ENCODE measurements around the gene XCR1. TPM values are rescaled to one million over a fixed set of nuclear protein-coding genes. Genes with fewer than 3 reads are reported as not detected.

XCR1 gene
- total RNA-seq, 1 experiment from 2014 or later = 0.02 TPM

DNA sequence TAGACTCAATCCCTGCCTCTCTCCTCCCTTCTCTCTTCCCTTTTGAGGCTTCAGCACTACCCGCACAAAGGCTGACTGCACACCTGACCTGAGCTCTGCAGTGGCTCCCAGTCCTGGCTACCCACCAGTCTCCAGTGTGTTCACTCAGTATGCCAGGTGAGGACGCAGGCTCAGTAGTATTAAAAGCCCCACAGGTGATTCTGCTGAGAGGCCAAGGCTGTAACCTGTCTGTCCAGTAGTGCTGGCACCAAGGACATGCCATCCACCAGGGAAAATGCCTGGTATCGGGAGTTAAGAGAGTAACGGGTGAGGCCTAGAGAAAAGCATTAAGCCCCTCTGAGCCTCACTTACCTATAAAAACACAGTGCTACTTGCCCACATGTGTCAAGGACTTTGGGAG, 52.6 kb downstream of the XCR1 start:
- ATAC-seq (no peak), DNase-seq (ENCODE audit: low spot score) (no peak)
- Mint-ChIP-seq H3K36me3 (peaks cover 48% of the 10 kb centered on the region), H3K27ac (no peak overlapping the region), H3K4me1 (no peaks in the 10 kb centered on the region), H3K4me3 (no peak overlapping the region), H3K9me3 (no peaks in the 10 kb centered on the region), H3K27me3 (ENCODE audit: low read depth) (no peaks in the 10 kb centered on the region)
- TF ChIP-seq NFATC4 (CRISPR knock-in tag; IDR thresholded peaks at IDR 0.05) (no peak), TP53 (CRISPR knock-in tag; IDR thresholded peaks at IDR 0.05) (no peak), NFYB (CRISPR knock-in tag; conservative IDR thresholded peaks at IDR 0.05; ENCODE audit: low read depth) (no peak), ZNF396 (CRISPR knock-in tag; IDR thresholded peaks at IDR 0.05; ENCODE audit: borderline replicate concordance) (no peak), FOXJ3 (CRISPR knock-in tag; IDR thresholded peaks at IDR 0.05; ENCODE audit: borderline replicate concordance) (no peak)
- ChIA-PET CTCF (no interaction called here), POLR2A (no interaction called here)

GRCh38 chr3:45972534-45973402, 54.5 kb downstream of the XCR1 start:
- no peak overlapping the region for H3K4me3 Mint-ChIP-seq
- H3K36me3 Mint-ChIP-seq = peaks cover 45% of the 10 kb centered on the region
- no peak overlapping the region for H3K27ac Mint-ChIP-seq
- DNase-seq (ENCODE audit: low spot score) (no peak), ATAC-seq (no peak)
- POLR2A ChIA-PET = no interaction called here
- H3K9me3 Mint-ChIP-seq = no peaks in the 10 kb centered on the region
- H3K4me1 Mint-ChIP-seq = no peaks in the 10 kb centered on the region
- CTCF ChIA-PET = interaction anchor here (1.8 kb wide), 1 partner anchor 106 kb away, joined by 5 read pairs; no protein-coding TSS in a partner anchor
- TF ChIP-seq, protein P1, sequence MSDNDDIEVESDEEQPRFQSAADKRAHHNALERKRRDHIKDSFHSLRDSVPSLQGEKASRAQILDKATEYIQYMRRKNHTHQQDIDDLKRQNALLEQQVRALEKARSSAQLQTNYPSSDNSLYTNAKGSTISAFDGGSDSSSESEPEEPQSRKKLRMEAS (CRISPR knock-in tag; IDR thresholded peaks at IDR 0.05) = no peak
- TF ChIP-seq, protein P2, sequence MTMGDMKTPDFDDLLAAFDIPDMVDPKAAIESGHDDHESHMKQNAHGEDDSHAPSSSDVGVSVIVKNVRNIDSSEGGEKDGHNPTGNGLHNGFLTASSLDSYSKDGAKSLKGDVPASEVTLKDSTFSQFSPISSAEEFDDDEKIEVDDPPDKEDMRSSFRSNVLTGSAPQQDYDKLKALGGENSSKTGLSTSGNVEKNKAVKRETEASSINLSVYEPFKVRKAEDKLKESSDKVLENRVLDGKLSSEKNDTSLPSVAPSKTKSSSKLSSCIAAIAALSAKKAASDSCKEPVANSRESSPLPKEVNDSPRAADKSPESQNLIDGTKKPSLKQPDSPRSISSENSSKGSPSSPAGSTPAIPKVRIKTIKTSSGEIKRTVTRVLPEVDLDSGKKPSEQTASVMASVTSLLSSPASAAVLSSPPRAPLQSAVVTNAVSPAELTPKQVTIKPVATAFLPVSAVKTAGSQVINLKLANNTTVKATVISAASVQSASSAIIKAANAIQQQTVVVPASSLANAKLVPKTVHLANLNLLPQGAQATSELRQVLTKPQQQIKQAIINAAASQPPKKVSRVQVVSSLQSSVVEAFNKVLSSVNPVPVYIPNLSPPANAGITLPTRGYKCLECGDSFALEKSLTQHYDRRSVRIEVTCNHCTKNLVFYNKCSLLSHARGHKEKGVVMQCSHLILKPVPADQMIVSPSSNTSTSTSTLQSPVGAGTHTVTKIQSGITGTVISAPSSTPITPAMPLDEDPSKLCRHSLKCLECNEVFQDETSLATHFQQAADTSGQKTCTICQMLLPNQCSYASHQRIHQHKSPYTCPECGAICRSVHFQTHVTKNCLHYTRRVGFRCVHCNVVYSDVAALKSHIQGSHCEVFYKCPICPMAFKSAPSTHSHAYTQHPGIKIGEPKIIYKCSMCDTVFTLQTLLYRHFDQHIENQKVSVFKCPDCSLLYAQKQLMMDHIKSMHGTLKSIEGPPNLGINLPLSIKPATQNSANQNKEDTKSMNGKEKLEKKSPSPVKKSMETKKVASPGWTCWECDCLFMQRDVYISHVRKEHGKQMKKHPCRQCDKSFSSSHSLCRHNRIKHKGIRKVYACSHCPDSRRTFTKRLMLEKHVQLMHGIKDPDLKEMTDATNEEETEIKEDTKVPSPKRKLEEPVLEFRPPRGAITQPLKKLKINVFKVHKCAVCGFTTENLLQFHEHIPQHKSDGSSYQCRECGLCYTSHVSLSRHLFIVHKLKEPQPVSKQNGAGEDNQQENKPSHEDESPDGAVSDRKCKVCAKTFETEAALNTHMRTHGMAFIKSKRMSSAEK (CRISPR knock-in tag; IDR thresholded peaks at IDR 0.05; ENCODE audit: borderline replicate concordance) = no peak
- TF ChIP-seq ZNF138 (CRISPR knock-in tag; conservative IDR thresholded peaks at IDR 0.05) (no peak), NFATC4 (CRISPR knock-in tag; IDR thresholded peaks at IDR 0.05) (no peak), ZNF232 (CRISPR knock-in tag; IDR thresholded peaks at IDR 0.05) (no peak), FOXP1 (CRISPR knock-in tag; IDR thresholded peaks at IDR 0.05; ENCODE audit: borderline replicate concordance) (no peak), SP1 (CRISPR knock-in tag; conservative IDR thresholded peaks at IDR 0.05) (no peak)
- TF ChIP-seq, protein P3, sequence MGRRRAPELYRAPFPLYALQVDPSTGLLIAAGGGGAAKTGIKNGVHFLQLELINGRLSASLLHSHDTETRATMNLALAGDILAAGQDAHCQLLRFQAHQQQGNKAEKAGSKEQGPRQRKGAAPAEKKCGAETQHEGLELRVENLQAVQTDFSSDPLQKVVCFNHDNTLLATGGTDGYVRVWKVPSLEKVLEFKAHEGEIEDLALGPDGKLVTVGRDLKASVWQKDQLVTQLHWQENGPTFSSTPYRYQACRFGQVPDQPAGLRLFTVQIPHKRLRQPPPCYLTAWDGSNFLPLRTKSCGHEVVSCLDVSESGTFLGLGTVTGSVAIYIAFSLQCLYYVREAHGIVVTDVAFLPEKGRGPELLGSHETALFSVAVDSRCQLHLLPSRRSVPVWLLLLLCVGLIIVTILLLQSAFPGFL (CRISPR knock-in tag; IDR thresholded peaks at IDR 0.05; ENCODE audit: borderline replicate concordance) = no peak
- TF ChIP-seq, protein P4, sequence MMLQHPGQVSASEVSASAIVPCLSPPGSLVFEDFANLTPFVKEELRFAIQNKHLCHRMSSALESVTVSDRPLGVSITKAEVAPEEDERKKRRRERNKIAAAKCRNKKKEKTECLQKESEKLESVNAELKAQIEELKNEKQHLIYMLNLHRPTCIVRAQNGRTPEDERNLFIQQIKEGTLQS (CRISPR knock-in tag; conservative IDR thresholded peaks at IDR 0.05) = no peak
- no peaks in the 10 kb centered on the region for H3K27me3 Mint-ChIP-seq (ENCODE audit: low read depth)

DNA sequence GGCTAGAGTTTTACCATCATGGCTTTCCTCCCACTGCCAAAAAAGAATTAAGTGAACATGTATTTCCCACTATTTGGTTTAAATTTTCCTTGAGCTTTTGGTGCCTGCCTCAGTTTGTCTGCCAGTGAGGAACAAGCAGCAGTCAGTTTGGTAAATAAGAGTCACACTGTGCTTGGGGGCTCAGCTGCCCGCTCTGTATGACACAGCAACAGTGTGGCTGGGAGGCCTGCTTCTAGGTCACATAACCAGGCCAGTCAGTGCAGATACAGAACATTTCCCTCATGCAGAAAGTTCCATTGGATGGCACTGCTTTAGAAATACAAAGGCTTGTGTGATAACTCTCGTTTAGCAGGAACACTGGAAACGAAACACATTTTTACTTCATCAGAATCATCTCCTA, 57.3 kb downstream of the XCR1 start:
- Mint-ChIP-seq H3K4me3 (no peak overlapping the region), H3K36me3 (peaks cover 44% of the 10 kb centered on the region), H3K27me3 (ENCODE audit: low read depth) (no peaks in the 10 kb centered on the region), H3K4me1 (no peaks in the 10 kb centered on the region), H3K27ac (no peak overlapping the region), H3K9me3 (no peaks in the 10 kb centered on the region)
- no peak for DNase-seq (ENCODE audit: low spot score)
- ATAC-seq = no peak
- ChIA-PET POLR2A (no interaction called here), CTCF (interaction anchor here (1.0 kb wide), 1 partner anchor 41 kb away, joined by 3 read pairs; no protein-coding TSS in a partner anchor)
- no peak for TF ChIP-seq CREM (CRISPR knock-in tag; IDR thresholded peaks at IDR 0.05)
- no peak for TF ChIP-seq ETV6 (CRISPR knock-in tag; IDR thresholded peaks at IDR 0.05)
- TF ChIP-seq USF2 (CRISPR knock-in tag; IDR thresholded peaks at IDR 0.05) = no peak
- no peak for TF ChIP-seq MXD4 (CRISPR knock-in tag; IDR thresholded peaks at IDR 0.05; ENCODE audit: borderline replicate concordance)
- no peak for TF ChIP-seq NR2C2 (CRISPR knock-in tag; IDR thresholded peaks at IDR 0.05)
- TF ChIP-seq, protein P5, sequence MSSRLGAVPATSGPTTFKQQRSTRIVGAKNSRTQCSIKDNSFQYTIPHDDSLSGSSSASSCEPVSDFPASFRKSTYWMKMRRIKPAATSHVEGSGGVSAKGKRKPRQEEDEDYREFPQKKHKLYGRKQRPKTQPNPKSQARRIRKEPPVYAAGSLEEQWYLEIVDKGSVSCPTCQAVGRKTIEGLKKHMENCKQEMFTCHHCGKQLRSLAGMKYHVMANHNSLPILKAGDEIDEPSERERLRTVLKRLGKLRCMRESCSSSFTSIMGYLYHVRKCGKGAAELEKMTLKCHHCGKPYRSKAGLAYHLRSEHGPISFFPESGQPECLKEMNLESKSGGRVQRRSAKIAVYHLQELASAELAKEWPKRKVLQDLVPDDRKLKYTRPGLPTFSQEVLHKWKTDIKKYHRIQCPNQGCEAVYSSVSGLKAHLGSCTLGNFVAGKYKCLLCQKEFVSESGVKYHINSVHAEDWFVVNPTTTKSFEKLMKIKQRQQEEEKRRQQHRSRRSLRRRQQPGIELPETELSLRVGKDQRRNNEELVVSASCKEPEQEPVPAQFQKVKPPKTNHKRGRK (CRISPR knock-in tag; IDR thresholded peaks at IDR 0.05; ENCODE audit: borderline replicate concordance) = no peak
- no peak for TF ChIP-seq SMAD4 (CRISPR knock-in tag; IDR thresholded peaks at IDR 0.05)
- no peak for TF ChIP-seq ELF4 (CRISPR knock-in tag; IDR thresholded peaks at IDR 0.05; ENCODE audit: low read depth)
